DOHH2 (cell line): ENCODE results near the gene TENT4A.

Experiments
- H3F3A ChIP-seq: fragments of 200-600 bp; sonication (generic), shearing (Covaris generic); 2 replicates; pipeline ENCODE4 v1.6.0; 2016; ENCODE audit warnings: antibody characterized with exemption, mild to moderate bottlenecking; ENCODE audit not compliant: control insufficient read depth, insufficient read depth
- H3K27ac ChIP-seq: fragments of 200-600 bp; sonication (generic); 2 replicates; pipeline ENCODE4 v1.5.1; 2014; ENCODE audit warnings: low read depth, mild to moderate bottlenecking, low read length, moderate library complexity
- H3K27me3 ChIP-seq: fragments of 200-600 bp; sonication (generic); 2 replicates; pipeline ENCODE4 v1.6.1; 2014; ENCODE audit warnings: mild to moderate bottlenecking, low read length, mixed read lengths; ENCODE audit not compliant: control insufficient read depth
- H3K36me3 ChIP-seq: fragments of 200-600 bp; sonication (generic); 2 replicates; pipeline ENCODE4 v1.6.1; 2014; ENCODE audit warnings: mild to moderate bottlenecking, low read length, moderate library complexity, mixed read lengths; ENCODE audit not compliant: control insufficient read depth
- H3K4me1 ChIP-seq: fragments of 200-600 bp; sonication (generic); 2 replicates; pipeline ENCODE4 v1.6.1; 2014; ENCODE audit warnings: mild to moderate bottlenecking, low read length, mixed read lengths; ENCODE audit not compliant: control insufficient read depth
- H3K4me2 ChIP-seq: fragments of 200-600 bp; sonication (generic); 2 replicates; pipeline ENCODE4 v1.6.0; 2014; ENCODE audit warnings: mild to moderate bottlenecking, low read length, moderate library complexity
- H3K4me3 ChIP-seq: fragments of 200-600 bp; sonication (generic); 2 replicates; pipeline ENCODE4 v1.5.1; 2014; ENCODE audit warnings: mild to moderate bottlenecking, low read length, mixed read lengths
- H3K79me2 ChIP-seq: fragments of 200-600 bp; sonication (generic); 2 replicates; pipeline ENCODE4 v1.6.1; 2014; ENCODE audit warnings: mild to moderate bottlenecking, low read length, mixed read lengths; ENCODE audit not compliant: control insufficient read depth
- H3K9me2 ChIP-seq: fragments of 200-600 bp; sonication (generic); replicated peaks from 2 replicates; pipeline ENCODE4 v1.6.1; 2014; ENCODE audit warnings: mild to moderate bottlenecking, low read length, mixed read lengths; ENCODE audit not compliant: control insufficient read depth
- H3K9me3 ChIP-seq: fragments of 200-600 bp; sonication (generic); 2 replicates; pipeline ENCODE4 v1.6.1; 2014; ENCODE audit warnings: antibody characterized with exemption, low read length, mixed read lengths; ENCODE audit not compliant: control insufficient read depth, insufficient read depth
- H4K20me1 ChIP-seq: fragments of 200-600 bp; sonication (generic); 2 replicates; pipeline ENCODE4 v1.6.0; 2014; ENCODE audit warnings: low read depth, mild to moderate bottlenecking, antibody characterized with exemption, low read length, moderate library complexity; ENCODE audit not compliant: control insufficient read depth, insufficient read depth
- EZH2phosphoT487 ChIP-seq: fragments of 200-600 bp; sonication (generic); IDR thresholded peaks from 2 replicates; pipeline ENCODE4 v1.6.1; 2017; ENCODE audit warnings: borderline replicate concordance, mild to moderate bottlenecking, antibody characterized with exemption, low read length, moderate library complexity, mixed read lengths
- TF ChIP-seq, protein P1 (sequence below): fragments of 200-600 bp; sonication (generic); IDR thresholded peaks from one replicate; pipeline ENCODE4 v1.5.1; 2014; ENCODE audit warnings: antibody characterized with exemption, mild to moderate bottlenecking, low read depth, low read length; ENCODE audit not compliant: poor library complexity, severe bottlenecking

TENT4A gene

DNA sequence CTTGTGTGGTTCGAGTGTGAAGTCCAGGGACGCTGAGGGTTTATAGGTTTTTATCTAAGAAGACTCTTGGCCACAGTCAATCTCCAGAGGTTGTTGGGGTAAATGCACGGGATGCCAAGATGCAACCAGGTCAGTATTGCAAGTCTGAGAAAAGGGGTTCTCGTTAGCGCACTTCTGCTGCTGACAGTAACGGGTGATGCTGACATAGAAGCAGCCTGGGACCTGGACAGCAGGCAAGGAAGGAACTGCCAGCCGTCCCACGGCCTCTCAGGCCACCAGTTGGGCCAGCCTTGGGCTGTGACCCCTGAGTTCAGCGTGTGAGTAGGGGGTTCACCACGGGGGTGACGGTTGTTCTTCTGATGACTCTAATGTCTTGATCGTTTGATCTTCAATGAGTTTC lies 39.0 kb downstream of the TENT4A start:
- Histone ChIP-seq H3K79me2 (peaks cover 25% of the 10 kb centered on the region), H3K4me1 (no peaks in the 10 kb centered on the region), H3F3A (no peaks in the 10 kb centered on the region), H3K27me3 (no peaks in the 10 kb centered on the region), H3K9me3 (no peaks in the 10 kb centered on the region), H3K36me3 (peaks cover 98% of the 10 kb centered on the region), H3K4me3 (no peak overlapping the region), H3K9me2 (no peaks in the 10 kb centered on the region), H4K20me1 (peaks cover 5% of the 10 kb centered on the region; the same call in 1 of the 2 replicates), H3K4me2 (no peak overlapping the region), H3K27ac (no peak overlapping the region)
- TF ChIP-seq, protein P1, sequence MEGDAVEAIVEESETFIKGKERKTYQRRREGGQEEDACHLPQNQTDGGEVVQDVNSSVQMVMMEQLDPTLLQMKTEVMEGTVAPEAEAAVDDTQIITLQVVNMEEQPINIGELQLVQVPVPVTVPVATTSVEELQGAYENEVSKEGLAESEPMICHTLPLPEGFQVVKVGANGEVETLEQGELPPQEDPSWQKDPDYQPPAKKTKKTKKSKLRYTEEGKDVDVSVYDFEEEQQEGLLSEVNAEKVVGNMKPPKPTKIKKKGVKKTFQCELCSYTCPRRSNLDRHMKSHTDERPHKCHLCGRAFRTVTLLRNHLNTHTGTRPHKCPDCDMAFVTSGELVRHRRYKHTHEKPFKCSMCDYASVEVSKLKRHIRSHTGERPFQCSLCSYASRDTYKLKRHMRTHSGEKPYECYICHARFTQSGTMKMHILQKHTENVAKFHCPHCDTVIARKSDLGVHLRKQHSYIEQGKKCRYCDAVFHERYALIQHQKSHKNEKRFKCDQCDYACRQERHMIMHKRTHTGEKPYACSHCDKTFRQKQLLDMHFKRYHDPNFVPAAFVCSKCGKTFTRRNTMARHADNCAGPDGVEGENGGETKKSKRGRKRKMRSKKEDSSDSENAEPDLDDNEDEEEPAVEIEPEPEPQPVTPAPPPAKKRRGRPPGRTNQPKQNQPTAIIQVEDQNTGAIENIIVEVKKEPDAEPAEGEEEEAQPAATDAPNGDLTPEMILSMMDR = no peak
- TF ChIP-seq EZH2phosphoT487 = no peak

DNA sequence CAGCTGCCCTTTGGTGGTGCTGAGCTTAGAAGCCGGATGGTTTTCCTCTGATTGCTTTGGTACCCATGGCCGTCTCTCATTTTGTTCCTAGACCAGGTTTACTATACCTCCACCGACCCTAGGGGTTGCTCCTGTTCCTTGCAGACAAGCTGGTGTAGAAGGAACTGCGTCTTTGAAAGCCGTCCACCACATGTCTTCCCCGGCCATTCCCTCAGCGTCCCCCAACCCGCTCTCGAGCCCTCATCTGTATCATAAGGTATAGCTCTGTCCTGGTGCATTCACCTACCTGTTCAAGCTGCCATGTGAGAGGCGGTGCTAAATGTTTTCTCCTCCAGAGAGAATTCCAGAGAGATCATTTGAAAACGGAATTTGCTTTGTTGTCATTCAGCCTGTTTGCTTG lies 39.5 kb downstream of the TENT4A start:
- H3K4me2 ChIP-seq = no peak overlapping the region
- no peaks in the 10 kb centered on the region for H3K4me1 ChIP-seq
- no peaks in the 10 kb centered on the region for H3F3A ChIP-seq
- H3K79me2 ChIP-seq = peaks cover 19% of the 10 kb centered on the region
- H3K27me3 ChIP-seq = no peaks in the 10 kb centered on the region
- TF ChIP-seq EZH2phosphoT487 = no peak
- TF ChIP-seq, protein P1 = no peak
- H3K27ac ChIP-seq = no peak overlapping the region
- H3K4me3 ChIP-seq = no peak overlapping the region
- H3K9me2 ChIP-seq = no peaks in the 10 kb centered on the region
- H3K9me3 ChIP-seq = no peaks in the 10 kb centered on the region
- H4K20me1 ChIP-seq = peaks cover 5% of the 10 kb centered on the region; the same call in 1 of the 2 replicates
- peaks cover 96% of the 10 kb centered on the region for H3K36me3 ChIP-seq

DNA sequence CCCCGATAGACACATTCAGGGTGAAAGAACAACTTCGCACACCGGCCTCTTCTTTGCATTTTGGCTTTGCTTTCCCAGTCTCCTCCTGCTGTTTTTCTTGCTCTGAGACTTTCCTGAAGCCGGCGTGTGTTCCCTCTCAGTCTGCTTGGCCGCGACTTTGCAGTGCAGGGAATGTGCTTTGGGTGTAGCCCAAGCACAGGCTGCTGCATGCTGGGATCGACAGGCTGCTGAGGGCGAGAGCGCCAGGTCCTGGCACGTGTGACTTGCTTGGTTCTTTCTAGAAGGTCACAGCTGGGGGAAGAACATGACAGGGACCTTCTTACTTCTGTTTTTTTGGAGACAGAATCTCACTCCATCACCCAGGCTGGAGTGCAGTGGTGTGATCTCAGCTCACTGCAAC lies 40.6 kb downstream of the TENT4A start:
- Histone ChIP-seq H3K9me2 (no peaks in the 10 kb centered on the region), H4K20me1 (peaks cover 2% of the 10 kb centered on the region; the same call in 1 of the 2 replicates), H3K4me2 (no peak overlapping the region), H3K36me3 (peaks cover 92% of the 10 kb centered on the region), H3F3A (no peaks in the 10 kb centered on the region), H3K4me3 (no peak overlapping the region), H3K27me3 (no peaks in the 10 kb centered on the region), H3K27ac (no peak overlapping the region), H3K4me1 (no peaks in the 10 kb centered on the region), H3K9me3 (no peaks in the 10 kb centered on the region), H3K79me2 (peaks cover 9% of the 10 kb centered on the region)
- no peak for TF ChIP-seq EZH2phosphoT487
- TF ChIP-seq, protein P1 = no peak

DNA sequence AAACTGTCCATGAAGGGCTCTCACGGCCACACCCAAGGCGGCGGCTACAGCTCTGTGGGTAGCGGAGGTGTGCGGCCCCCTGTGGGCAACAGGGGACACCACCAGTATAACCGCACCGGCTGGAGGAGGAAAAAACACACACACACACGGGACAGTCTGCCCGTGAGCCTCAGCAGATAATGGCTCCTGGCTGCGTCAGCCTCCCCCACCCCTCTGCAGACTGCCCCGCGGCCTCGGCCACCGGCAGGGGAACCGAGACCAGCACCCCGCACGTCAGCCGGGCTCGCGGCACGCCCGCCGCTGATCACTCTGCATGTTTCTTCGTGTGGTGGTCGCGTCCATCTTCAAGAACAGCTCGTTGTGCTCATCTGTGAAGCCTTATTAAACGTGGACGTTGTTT lies 41.5 kb downstream of the TENT4A start:
- Histone ChIP-seq H3K4me1 (no peaks in the 10 kb centered on the region), H3K4me2 (no peak overlapping the region), H3K27me3 (no peaks in the 10 kb centered on the region), H3K79me2 (no peaks in the 10 kb centered on the region; the same call in 1 of the 2 replicates), H4K20me1 (no peaks in the 10 kb centered on the region), H3K27ac (no peak overlapping the region), H3K36me3 (peaks cover 82% of the 10 kb centered on the region), H3K4me3 (no peak overlapping the region), H3K9me3 (no peaks in the 10 kb centered on the region), H3F3A (no peaks in the 10 kb centered on the region), H3K9me2 (no peaks in the 10 kb centered on the region)
- no peak for TF ChIP-seq EZH2phosphoT487
- TF ChIP-seq, protein P1 = no peak
